Measurements from ENCODE around the gene ZNF679. TPM values are rescaled to one million over a fixed set of nuclear protein-coding genes. Genes with fewer than 3 reads are reported as not detected.
A peak's percentile ranks its signal among the peaks of the same experiment; 100 is the strongest.
"Not testable (repeated sequence)": the region's sequence is repeated elsewhere in the genome, so short reads cannot be mapped to it uniquely, and the experiment has no call there.

ZNF679 gene
- total RNA-seq, 1 experiment from 2014 or later, result not detected

- H3K36me3 ChIP-seq (ENCODE audit: control insufficient read depth in 1 of 2, insufficient read depth in 2 of 2, low read length in 2 of 2); H3K4me1 ChIP-seq (ENCODE audit: control insufficient read depth in 1 of 2, insufficient read depth in 2 of 2, low read length in 2 of 2); RAD21 ChIA-PET (ENCODE audit: low non-redundant PET in 1 of 2, low total read pairs in 2 of 2, uncharacterized antibody in 2 of 2, unreplicated experiment in 2 of 2); DNase-seq (ENCODE audit: low read depth, low spot score); intact Hi-C loops (cut with micrococcal nuclease); H2AFZ ChIP-seq (ENCODE audit: low read depth, low read length, poor library complexity, severe bottlenecking); H3K9ac ChIP-seq (ENCODE audit: low read length); BruUV-seq (replicated peaks); POLR2A ChIA-PET; H3K27ac ChIP-seq (ENCODE audit: low read depth, low read length); H3K79me2 ChIP-seq (ENCODE audit: insufficient read depth, low read length); H3K4me3 ChIP-seq (replicated peaks in 1 of 2; ENCODE audit: low read depth in 1 of 2, low read length in 2 of 2); H3K4me2 ChIP-seq (ENCODE audit: low read length); H3K27me3 ChIP-seq (ENCODE audit: insufficient read depth, low read length); H3K9me2 ChIP-seq (ENCODE audit: insufficient read depth); CTCF ChIA-PET; H4K20me1 ChIP-seq (ENCODE audit: insufficient read depth); H3K9me3 ChIP-seq (ENCODE audit: control insufficient read depth in 1 of 2, insufficient read depth in 1 of 2, low read depth in 1 of 2, low read length in 2 of 2); ATAC-seq: not testable (repeated sequence)
- peak; percentile 56 for TF ChIP-seq ZNF274 (IDR thresholded peaks at IDR 0.05; ENCODE audit: low read depth, low read length)
Observed at GRCh38 chr7:64219710-64220298, 8.5 kb upstream of the ZNF679 start.

- POLR2A ChIA-PET, result no interaction called here
- H3K4me3 ChIP-seq (replicated peaks in 1 of 2; ENCODE audit: low read depth in 1 of 2, low read length in 2 of 2), result no peak overlapping the region
- H3K27ac ChIP-seq (ENCODE audit: low read depth, low read length), result no peak overlapping the region
- TF ChIP-seq SRF (IDR thresholded peaks at IDR 0.05; ENCODE audit: low read depth) (no peak), CTCF (IDR thresholded peaks at IDR 0.05 in 2 of 3, conservative IDR thresholded peaks at IDR 0.05 in 1 of 3; ENCODE audit: borderline replicate concordance in 1 of 3, insufficient read depth in 1 of 3, low read depth in 2 of 3, low read length in 2 of 3) (no peak), POLR2A (IDR thresholded peaks at IDR 0.05; ENCODE audit: borderline replicate concordance, extremely low read depth, insufficient read depth, insufficient read length) (no peak), EZH2 (IDR thresholded peaks at IDR 0.05) (no peak), CEBPB (IDR thresholded peaks at IDR 0.05; ENCODE audit: low read depth) (no peak), SIN3A (IDR thresholded peaks at IDR 0.05; ENCODE audit: low read depth) (no peak), POLR2AphosphoS5 (IDR thresholded peaks at IDR 0.05; ENCODE audit: low read depth, low read length) (no peak), RAD21 (IDR thresholded peaks at IDR 0.05; ENCODE audit: low read depth) (no peak), TCF7L2 (IDR thresholded peaks at IDR 0.05; ENCODE audit: borderline replicate concordance, extremely low read depth, insufficient read depth, insufficient read length) (no peak)
- TF ChIP-seq, protein P1, sequence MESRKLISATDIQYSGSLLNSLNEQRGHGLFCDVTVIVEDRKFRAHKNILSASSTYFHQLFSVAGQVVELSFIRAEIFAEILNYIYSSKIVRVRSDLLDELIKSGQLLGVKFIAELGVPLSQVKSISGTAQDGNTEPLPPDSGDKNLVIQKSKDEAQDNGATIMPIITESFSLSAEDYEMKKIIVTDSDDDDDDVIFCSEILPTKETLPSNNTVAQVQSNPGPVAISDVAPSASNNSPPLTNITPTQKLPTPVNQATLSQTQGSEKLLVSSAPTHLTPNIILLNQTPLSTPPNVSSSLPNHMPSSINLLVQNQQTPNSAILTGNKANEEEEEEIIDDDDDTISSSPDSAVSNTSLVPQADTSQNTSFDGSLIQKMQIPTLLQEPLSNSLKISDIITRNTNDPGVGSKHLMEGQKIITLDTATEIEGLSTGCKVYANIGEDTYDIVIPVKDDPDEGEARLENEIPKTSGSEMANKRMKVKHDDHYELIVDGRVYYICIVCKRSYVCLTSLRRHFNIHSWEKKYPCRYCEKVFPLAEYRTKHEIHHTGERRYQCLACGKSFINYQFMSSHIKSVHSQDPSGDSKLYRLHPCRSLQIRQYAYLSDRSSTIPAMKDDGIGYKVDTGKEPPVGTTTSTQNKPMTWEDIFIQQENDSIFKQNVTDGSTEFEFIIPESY (IDR thresholded peaks at IDR 0.05; ENCODE audit: extremely low read depth, insufficient replicate concordance, low read length), result no peak
- RAD21 ChIA-PET (ENCODE audit: low non-redundant PET in 1 of 2, low total read pairs in 2 of 2, uncharacterized antibody in 2 of 2, unreplicated experiment in 2 of 2), result no interaction called here
- ATAC-seq (no peak), DNase-seq (ENCODE audit: low read depth, low spot score) (no peak)
- peaks cover 4 to 9% of the 10 kb centered on the region in 2 experiments; a peak in 2 of 4 replicates for H3K9me3 ChIP-seq (ENCODE audit: control insufficient read depth in 1 of 2, insufficient read depth in 1 of 2, low read depth in 1 of 2, low read length in 2 of 2)
- H2AFZ ChIP-seq (ENCODE audit: low read depth, low read length, poor library complexity, severe bottlenecking), result no peak overlapping the region
- intact Hi-C loops (cut with micrococcal nuclease), result no loop called here
- no peaks in the 10 kb centered on the region for H3K27me3 ChIP-seq (ENCODE audit: insufficient read depth, low read length)
- H3K79me2 ChIP-seq (ENCODE audit: insufficient read depth, low read length), result no peaks in the 10 kb centered on the region
- H3K9ac ChIP-seq (ENCODE audit: low read length), result no peak overlapping the region
- CTCF ChIA-PET, result no interaction called here
- BruUV-seq (replicated peaks), result no TSS peak
- H3K36me3 ChIP-seq (ENCODE audit: control insufficient read depth in 1 of 2, insufficient read depth in 2 of 2, low read length in 2 of 2), result no peaks in the 10 kb centered on the region
- H4K20me1 ChIP-seq (ENCODE audit: insufficient read depth), result no peaks in the 10 kb centered on the region
- no peaks in the 10 kb centered on the region for H3K4me1 ChIP-seq (ENCODE audit: control insufficient read depth in 1 of 2, insufficient read depth in 2 of 2, low read length in 2 of 2)
- no peaks in the 10 kb centered on the region for H3K9me2 ChIP-seq (ENCODE audit: insufficient read depth)
- no peak overlapping the region for H3K4me2 ChIP-seq (ENCODE audit: low read length)
Observed at GRCh38 chr7:64223366-64223765, 4.9 kb upstream of the ZNF679 start.

Data from HCT116 (cell line).